Fibroblast of peridontal ligament (primary cell): ENCODE results near the gene C5orf63.
"Not testable (repeated sequence)": the region's sequence is repeated elsewhere in the genome, so short reads cannot be mapped to it uniquely, and the experiment has no call there.

Experiments
- DNase-seq: peaks from one replicate; pipeline ENCODE4 v3.0.0-alpha.2; 2010; ENCODE audit errors: extremely low read depth

C5orf63 gene

DNA sequence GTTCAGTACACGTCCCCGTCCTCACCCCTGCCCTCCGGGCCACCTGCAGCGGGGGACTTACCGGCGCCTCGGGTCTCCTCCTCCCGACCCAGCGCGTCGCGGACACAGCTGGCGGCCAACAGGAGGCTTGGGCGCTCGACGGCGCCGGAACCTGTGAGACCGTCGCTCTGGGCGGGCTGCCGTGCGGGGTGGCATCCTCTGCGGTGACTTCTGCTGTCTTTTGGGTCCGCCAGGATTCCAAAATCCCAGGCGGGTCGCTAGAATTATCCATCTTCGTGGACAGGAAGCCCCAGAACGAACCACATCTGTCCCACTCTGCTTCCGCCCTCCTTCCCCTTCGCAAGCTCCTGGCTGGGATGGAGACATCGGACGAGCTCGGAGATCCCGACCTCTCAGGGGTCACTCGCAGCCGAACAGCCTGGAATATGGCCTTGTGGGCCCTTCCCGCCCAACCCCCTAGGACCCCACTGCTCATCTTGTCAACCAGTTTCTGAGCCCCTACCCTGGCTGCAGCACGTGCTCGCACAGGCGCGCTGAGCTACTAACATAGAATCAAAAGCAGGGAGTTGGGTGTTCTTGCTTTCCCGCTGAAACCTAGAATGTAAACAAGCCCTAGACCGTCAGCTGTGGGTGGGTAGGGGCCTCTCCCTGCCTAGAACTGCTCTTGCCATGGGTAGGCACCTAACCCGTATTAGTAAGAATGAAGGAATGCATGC lies 42.0 kb downstream of the C5orf63 start:
- no peak for DNase-seq

DNA sequence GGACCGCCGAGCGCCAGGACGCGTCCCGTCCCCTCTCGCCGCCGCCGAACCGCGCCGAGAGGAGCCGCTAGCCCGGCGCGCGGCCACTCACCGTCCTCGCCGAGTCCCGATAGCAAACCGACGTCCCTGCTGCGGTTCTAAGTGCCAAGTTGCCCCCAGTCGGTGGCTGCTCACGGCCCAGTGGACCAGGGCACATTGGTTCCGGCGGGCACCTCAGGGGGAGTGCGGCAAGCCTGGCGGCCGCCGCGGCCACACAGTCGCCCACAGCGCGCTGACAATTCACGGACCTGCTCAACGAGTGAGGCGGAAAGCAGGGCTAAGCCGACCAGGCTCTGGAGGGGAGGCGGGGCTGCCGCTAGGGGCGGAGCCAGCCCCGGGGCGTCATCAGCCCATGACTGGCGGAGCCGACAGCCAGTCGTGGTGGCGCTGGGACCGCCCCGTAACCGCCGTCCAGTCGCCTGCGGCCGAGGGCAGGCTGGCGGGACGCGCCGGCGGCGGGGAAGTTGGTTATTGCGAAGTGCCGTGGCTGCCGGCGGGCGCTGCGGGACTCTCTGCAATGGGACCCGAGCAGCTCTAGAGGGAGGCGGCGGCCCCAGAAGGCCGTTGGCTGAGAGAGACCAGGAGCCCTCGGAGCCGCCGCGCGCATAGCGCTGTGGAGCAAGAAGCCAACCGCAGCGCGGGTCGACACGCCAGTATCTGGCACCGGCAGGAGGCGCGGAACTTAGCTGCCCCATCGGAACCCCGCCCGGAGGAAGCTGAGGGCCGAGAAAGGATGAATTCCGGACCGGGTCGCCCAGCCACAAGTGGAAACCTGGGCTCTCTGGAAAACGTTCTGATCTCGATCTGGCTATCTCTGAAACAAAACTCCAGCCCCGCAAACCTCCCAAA lies 42.8 kb downstream of the C5orf63 start, which contains the start of gene MARCHF3:
TSS of gene MARCHF3 (minus strand) at position 300 of the 888 bp plus-strand sequence. CDS start 112,387 bp downstream, outside the sequence.
- DNase-seq = peak; percentile 89

DNA sequence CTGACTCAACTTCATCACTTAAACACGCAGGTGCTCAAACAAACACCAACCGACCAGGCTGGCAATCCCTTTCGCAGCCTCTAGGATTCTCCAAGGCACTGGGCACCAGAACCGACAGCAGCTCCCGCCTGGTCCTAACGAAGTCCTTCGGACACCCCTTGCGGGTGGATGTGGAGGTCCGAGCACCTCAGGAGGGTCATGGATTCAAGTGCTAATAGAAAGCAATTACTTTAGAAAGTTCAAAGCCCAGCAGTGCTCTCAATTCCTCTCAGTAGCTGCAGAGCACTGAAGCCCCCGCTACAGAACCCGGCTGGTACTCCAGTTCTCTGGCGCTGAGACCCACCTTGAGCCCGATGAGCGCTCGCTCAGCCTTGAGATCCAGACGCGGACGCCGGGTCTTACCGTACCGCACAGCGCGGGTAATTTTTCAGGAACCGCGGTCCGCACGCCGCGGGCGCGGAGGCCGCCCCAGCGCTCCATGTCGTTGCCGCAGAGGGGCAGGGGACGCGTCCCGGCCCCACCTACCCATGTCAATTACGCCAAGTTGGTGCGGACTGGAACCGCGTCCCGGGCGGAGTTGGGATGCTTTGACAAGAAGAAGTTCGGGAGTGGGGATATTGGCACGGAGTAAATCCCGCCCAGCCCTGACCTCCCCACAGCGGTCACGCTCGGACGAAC lies 43.6 kb downstream of the C5orf63 start:
- peak; percentile 62 for DNase-seq

DNA sequence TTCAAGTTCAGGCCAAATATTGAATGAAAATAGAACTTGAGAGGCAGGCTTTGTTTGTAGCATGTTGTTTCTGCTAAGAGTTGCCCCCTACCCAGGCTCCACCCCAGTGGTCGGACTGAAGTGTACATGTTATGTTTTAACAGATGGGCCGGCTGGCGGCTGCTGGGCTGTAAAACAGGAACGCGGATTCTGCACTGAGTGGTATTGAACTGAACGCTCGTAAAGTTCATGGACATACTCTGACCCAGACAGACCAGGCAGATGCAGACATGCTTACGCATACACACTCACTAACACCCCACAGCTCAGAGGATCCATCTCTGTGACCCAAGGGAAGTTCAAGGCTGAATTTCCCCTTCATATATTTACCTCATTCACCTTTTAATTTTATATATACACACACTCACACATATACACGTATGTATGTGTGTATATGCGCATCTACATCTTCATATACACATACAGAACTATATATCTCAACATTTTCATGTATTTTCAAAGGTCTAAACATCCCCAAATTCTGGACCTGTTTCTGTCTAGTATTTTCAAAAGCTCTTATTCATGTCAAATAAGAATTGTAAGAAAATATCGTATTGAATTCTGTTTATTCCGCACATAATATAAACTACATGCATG lies 44.4 kb downstream of the C5orf63 start:
- no peak for DNase-seq

DNA sequence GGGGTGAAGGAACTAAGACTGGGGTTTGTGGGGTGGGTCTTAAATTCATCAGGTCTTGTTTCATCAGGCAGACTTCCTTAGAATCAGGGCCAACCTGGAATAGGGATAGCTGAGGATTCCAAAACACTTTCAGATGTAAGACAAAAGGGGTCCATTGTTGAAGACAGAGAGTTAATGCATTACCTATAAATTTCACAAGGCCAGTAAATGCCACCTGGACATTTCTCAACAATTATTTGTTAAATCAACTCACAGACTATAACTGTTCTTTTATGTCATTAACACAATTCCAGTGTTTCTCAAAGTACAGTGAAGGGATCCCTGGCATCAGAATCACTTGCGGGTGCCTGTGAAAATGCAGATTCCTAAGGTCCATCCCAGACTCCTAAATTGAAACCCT lies 45.8 kb downstream of the C5orf63 start:
- DNase-seq = no peak

DNA sequence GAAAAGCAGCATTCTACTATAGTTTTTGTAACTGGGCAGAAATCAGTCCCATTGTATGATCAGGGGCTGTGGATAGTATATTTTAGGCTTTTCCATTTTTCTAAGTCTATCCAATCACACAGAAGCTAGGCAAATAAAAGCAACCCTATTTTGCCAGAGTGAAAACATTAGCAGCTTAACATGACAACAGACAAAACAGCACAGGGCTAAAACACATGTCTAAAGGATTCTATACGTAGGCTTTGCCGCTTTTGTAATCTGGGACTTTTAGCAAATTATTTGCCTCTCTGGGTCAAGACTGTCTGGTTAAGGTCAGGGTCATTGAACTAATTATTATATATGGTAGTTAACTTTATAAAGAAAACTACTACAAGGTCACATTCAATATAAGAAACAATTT lies 47.1 kb downstream of the C5orf63 start:
- DNase-seq = no peak

DNA sequence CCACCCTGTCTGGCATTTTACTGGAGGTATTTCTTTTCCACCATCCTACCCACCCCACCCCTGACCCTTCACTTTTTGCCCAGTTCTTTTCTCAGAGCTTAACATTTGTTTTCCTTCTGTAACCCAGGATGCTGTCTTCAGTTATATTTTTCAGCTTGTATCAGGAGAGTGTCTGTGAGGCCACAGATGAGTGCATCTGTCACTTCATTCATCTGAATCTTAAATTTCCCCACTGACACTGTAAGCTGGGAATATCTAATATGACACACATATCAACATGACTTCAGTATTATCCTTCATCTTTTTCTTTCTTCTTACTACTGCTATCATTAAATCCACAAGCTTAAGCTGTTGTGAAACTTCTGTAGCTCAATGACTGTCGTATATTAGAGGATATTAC lies 47.8 kb downstream of the C5orf63 start:
- DNase-seq = no peak

DNA sequence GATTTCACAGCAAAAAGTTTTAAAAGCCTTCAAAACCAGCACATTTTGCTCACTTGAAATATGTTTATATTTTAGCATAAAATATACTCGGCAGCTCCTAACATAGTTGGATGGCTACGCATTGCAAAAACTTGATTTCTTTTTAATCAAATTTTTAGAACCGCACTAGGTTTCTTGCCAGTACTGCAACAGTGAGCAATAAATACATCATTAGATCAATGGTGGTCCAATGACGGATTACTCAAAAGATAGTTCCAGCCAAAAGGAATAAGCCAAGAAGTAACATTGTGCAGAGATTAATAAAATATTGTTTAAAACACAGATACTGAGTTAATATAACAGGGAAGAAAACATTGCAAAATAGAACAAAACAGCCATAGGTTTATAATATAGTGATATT lies 48.5 kb downstream of the C5orf63 start:
- DNase-seq = no peak

DNA sequence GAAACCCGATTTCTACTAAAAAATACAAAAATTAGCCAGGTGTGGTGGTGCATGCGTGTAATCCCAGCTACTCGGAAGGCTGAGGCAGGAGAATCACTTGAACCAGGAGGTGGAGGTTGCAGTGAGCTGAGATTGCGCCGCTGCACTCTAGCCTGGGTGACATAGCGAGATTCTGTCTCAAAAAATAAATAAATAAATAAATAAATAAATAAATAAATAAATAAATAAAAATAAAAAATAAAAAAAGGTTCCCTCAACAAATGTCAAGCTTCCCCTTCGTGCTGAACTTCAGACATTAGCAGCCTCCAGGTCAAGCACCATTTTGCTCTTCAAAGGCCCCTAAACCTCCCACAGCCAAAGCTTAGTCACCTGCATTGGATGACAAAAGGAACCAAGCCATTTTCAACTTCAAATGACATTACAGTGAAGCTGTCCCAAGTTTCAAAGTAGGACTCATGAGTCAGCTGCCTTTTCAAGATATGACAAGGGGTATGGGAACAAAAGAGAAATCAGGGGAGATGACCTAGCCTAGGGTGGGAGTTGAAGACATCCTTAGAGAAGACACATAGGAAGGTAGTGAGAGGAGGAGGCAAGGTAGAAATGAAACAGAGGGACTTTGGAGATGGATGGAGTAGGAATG lies 49.6 kb downstream of the C5orf63 start:
- not testable (repeated sequence) for DNase-seq

DNA sequence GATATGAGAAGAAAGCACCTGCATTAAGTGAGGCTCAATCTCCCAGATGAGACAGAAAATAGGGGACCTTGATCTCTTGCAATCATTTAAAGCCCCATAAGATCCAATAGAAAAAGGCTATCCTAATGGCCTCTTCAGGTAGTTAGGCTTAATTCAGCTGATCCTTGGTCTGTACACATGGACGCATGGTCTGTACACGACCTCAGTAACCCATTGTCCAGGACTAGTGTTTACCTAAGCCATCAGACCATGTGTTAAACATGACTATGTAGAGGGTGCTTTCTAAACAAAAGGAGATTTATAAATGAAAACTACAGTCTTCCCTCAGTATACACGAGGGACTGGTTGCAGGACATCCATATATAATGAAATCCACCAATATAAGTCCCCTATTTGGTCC lies 50.5 kb downstream of the C5orf63 start:
- DNase-seq = no peak

DNA sequence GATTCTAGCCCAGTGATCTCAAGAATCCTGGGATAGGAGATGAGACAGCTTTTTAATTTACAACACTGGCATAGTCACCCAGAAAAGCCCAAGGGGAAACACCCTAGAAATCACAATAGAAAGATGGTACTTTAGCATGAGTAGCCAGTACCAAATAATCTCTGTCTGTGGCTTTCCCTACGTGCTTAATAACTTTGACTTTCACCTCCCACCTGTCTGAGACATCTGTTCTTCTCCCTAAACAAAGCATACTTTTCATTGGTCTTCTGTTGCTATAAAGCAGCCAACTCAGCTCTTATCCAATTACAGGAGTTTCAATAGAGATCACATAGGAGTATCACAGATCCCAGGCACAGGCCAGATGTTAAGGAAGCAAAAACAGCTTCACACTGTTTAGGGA lies 53.4 kb downstream of the C5orf63 start:
- no peak for DNase-seq

DNA sequence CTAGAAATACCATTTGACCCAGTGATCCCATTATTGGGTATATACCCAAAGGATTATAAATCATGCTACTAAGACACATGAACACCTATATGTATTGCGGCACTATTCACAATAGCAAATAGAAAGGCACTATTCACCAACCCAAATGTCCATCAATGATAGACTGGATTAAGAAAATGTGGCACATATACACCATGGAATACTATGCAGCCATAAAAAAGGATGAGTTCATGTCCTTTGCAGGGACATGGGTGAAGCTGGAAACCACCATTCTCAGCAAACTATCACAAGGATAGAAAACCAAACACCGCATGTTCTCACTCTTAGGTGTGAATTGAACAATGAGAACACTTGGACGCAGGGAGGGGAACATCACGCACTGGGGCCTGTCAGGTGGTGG lies 56.6 kb downstream of the C5orf63 start:
- DNase-seq = not testable (repeated sequence)

DNA sequence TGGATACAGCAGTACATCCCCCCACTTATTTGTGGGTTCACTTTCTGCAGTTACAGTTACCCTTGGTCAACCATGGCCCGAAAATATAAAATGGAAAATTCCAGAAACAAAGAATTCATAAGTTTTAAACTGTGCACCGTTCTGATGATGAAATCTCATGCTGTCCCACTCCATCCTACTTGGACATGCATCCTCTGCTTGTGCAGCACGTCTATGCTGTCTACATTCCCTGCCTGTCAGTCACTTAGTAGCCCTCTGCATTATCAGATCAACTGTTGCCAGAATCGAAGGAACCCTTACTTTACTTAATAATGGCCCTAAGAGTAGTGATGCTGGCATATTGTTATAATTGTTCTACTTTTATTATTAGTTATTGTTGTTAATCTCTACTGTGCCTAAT lies 57.6 kb downstream of the C5orf63 start:
- DNase-seq = no peak

DNA sequence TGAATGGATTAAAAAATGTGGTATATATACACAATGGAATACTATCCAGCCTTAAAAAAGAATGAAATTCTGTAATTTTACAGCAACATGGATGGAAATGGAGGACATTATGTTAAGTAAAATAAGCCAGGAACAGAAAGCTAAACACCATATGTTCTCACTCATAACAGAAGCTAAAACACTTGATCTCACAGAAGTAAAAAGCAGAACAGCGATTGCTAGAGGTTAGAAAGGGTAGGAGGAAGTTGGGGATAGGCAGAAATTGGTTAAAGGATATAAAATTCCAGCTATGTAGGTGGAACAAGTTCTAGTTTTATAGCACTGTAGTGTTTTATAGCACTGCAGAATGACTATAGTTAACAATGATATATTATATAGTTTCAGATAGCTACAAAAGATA lies 58.7 kb downstream of the C5orf63 start:
- no peak for DNase-seq

DNA sequence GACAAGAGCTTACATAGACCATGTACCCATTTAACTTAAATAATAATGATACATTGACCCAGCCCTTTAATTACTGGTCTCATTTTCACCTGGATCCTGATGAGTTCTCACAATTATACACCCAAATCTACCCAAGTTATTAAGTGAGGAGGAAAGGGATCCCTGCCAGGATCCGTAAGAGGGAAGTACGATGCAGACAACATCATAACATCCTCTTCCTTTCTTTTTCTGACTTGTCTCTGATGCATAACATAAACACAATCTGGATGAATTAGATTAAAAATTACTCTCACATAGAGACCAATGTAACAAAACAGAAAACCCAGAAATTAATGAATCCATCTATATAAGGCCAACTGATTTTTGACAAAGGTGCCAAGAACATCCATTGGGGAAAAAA lies 59.9 kb downstream of the C5orf63 start:
- no peak for DNase-seq

DNA sequence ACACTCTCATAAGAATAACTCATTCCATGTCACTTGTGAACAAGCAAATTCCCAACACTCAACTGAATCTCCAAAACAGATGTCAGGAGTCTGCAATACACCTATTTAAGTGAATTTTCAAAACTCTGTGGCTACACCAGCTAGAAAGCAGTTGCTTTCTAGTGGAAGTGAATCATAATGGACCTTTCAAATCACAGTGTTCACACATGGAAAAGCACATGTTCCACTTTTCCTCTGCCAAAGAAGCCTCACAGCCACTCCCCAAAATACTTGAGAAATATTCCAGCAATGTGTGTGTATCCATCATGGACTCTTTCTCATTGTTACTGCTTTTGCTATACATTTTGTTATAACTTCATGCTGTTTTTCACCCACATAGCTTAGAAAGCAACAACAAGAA lies 60.4 kb downstream of the C5orf63 start:
- peak; percentile 55 for DNase-seq

DNA sequence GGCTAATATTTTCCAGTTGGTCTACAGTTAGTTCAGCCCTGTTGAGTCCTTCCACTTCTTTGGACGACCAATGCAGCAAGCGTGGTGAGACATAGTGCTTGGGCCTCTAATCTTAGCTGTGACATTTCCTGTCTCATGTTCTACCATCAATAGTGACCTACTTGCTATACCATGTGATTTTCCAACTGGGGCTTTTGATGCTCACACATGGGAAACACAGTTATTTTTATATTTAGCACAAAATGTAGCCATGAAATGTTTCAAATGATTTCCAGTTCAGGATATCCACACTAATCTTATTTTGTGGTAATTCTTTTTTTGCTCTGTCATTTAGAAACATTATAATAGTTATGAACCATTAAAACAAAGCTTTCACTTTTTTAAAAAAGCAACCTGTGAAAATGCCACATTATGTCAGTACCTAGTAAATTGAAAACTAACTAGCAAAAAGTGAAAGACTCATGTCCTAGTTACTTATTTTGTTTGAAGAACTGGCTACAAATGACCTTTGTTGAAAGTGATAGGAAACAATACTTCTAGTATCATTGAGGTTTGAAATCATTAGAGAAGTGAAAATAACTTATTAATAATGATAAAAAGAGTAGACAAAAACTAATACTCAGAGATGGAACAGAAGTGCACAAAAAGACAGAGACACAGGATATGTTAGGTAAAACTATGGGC lies 61.2 kb downstream of the C5orf63 start:
- no peak for DNase-seq

DNA sequence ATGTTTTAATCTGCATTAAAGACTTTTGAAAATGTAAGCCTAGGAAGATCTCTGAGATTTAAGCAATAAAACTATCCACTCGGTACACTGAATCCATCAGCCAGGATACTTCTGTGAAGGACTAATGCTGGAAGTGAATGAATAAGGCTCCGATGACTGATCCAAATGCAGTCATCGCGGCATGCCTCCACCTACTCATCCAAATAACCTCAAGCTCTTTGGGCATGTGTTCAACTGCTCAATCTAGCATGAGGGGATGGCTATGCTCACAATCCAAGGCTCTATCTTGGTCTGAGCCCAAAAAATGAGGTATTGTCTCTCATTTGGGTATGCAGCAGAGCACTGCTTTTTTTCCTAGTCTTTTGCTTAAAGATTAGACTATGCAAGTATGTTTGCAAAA lies 62.1 kb downstream of the C5orf63 start:
- DNase-seq = peak; percentile 87

DNA sequence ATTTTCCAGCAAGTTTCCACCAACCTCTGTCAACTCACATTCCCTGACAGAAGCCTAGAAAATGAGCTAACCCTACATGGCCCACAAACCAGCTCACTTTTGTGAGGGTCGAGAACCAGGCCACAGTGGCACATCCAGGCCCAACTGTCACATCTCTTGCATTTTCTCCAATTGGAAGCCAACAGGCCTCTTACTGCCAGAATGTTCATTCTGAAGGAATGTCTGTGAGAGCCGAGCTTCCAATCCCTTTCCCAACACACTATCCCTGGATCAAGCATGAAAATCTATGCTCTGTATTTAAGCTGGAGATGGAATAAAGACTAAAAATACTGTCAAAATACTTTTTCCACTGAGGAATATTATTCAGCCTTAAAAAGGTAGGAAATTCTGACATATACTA lies 62.9 kb downstream of the C5orf63 start:
- peak; percentile 46 for DNase-seq

DNA sequence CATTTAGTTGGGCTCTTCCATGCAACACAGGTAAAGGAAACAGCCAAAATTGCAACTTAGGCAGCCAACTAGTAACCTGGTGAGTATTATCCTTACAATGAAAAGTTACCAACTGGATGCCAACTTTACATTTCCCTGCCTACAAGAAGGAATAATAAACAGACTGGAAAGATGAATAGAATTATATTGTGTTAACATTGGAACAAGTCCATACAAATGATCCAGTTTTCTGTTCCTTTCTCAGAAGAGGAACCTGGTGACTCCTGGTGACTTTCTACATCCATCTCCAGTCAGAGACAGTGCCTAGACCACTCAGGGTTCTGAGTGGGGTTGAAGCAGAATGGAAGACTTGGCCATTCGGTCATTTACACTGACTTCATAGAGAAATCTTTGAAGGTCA lies 63.5 kb downstream of the C5orf63 start:
- no peak for DNase-seq
